Gastrocnemius medialis (tissue), 4 donors: ENCODE data around the gene INSIG1.

Experiments used
- CTCF ChIP-seq, 5 experiments: fragments of 450-650 bp in 3 of 5; fragments of 200-600 bp in 2 of 5; sonication (generic) in 2 of 5; IDR thresholded peaks in 4 of 5; conservative IDR thresholded peaks in 1 of 5; 1 replicate in 4 of 5; 2 replicates in 1 of 5; pipeline ENCODE4 v1.5.1; 2016 to 2019; ENCODE audit warnings: antibody characterized with exemption in 5 of 5, mild to moderate bottlenecking in 3 of 5, moderate library complexity in 3 of 5
- POLR2A ChIP-seq, 2 donors: fragments of 450-650 bp; IDR thresholded peaks; one replicate each; pipeline ENCODE4 v1.6.1; 2017; ENCODE audit warnings: antibody characterized with exemption in 2 of 2, mild to moderate bottlenecking in 2 of 2, moderate library complexity in 2 of 2

DNA sequence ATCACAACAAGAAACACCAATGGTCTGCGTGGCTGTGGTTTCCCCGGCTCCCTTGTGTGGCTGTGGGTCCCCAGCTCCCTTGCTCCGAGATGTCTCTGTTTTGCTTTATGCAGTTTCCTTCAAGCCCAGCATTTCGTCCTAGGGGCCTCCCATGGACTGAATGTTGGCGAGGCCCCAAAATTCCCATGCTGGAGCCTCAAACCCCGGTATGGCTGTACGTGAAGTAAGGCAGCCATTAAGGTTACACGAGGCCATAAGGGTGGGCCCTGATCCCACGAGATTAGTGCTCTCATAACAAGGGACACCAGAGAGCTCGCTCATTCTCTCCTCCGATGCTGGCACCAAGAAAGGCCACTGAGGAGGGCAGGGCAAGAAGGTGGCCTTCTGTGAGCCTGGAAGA is 44.6 kb downstream of the INSIG1 start:
- TF ChIP-seq CTCF (IDR thresholded peaks at IDR 0.05 in 4 of 5, conservative IDR thresholded peaks at IDR 0.05 in 1 of 5) (no peak), POLR2A (IDR thresholded peaks at IDR 0.05) (no peak)
